Dermis microvascular lymphatic vessel endothelial cell (primary cell): Measurements from ENCODE around the gene TMEM132C. TPM values are rescaled to one million over a fixed set of nuclear protein-coding genes. Genes with fewer than 3 reads are reported as not detected.
"Not testable (repeated sequence)": the region's sequence is repeated elsewhere in the genome, so short reads cannot be mapped to it uniquely, and the experiment has no call there.

Experiments
- DNase-seq, 2 donors: peaks; one replicate each; pipeline versions ENCODE4 v3.0.0 to v3.0.0-alpha.2; 2010; ENCODE audit warnings: low read depth in 2 of 2
- total RNA-seq: library from RNA; depleted of rRNA; stranded (reverse); fragments of >200 nt; gene quantifications from 2 replicates; pipeline ENCODE4 v1.2.1, GENCODE V29; 2014

TMEM132C gene
- total RNA-seq, 1 donor from 2014 or later = not detected

DNA sequence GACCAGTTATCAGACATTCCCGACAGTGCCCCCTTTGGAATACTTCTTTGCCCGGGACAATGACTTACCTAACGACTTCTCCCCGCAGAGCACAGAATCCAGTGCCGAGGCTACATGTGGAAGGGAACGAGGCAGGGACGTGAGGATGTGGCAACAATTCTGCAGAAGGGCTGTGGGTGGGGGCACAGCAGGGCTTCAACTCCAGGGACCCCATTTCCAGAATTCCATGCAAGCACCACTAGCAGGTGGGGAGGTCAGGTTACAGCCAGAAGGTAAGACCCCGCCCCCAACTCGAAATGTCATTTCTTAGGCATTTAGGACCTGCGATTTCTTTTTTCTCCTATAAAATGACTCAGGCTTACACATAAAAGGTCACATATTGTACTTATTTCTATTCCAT is 207.9 kb downstream of the TMEM132C start:
- no peak for DNase-seq

DNA sequence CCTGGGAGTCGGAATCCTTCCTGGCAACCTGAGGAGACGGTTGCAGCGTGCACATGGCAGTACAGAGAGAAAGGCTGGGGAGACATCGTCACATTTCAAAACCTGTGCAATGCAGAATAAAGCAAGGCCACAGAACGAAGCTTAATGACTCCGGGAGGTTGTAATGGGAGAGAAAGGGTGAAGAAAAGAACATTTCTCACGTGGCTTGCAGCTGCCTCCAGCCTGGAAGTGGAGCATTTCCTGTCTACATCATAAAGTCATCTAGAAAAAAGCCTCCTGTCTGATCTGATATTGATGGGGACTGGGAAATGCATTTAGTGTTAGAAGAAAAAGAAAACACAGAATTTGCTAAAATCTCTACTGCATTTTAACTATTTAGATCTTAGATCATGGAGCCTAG is 209.3 kb downstream of the TMEM132C start:
- DNase-seq = no peak

DNA sequence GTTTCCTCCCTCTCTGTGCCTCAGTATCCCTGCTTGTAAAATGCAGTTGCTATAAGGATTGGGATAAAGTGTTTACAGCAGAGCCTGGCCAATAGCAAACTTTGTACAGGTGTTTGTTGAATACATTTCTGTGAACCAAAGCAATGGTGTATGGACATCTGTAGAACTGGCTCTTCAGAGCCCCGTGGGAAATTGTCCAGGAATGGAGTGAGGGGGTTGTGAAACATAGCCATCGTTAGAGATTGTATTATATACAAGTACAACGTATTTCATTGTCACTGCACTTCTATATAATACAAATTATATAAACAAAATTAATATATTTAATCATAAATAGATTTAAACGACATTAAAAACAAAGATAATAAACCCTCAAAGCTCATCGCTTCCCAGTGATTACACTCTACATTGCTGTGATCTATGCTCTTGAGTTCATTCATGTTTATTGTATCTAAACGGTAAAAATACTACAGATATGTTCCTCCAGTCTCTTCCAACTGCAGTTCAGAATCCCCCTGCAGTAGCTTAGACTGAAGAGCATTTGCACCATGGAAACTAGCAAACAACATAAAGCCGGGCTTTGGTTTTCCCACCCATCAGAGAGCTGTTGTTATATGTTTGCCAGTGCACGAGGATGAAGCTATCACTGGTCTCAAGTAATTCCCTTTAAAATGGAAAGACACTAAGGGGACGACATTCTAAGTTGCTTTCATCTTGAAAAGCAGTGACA is 216.7 kb downstream of the TMEM132C start:
- DNase-seq = no peak

DNA sequence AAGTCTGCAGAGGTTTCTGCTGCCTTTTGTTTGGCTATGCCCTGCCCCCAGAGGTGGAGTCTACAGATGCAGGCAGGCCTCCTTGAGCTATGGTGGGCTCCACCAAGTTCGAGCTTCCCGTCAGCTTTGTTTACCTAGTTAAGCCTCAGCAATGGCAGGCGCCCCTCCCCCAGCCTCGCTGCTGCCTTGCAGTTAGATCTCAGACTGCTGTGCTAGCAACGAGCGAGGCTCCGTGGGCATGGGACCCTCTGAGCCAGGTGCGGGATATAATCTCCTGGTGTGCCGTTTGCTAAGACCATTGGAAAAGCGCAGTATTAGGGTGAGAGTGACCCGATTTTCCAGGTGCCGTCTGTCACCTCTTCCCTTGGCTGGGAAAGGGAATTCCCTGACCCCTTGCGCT is 230.4 kb downstream of the TMEM132C start:
- DNase-seq = not testable (repeated sequence)

DNA sequence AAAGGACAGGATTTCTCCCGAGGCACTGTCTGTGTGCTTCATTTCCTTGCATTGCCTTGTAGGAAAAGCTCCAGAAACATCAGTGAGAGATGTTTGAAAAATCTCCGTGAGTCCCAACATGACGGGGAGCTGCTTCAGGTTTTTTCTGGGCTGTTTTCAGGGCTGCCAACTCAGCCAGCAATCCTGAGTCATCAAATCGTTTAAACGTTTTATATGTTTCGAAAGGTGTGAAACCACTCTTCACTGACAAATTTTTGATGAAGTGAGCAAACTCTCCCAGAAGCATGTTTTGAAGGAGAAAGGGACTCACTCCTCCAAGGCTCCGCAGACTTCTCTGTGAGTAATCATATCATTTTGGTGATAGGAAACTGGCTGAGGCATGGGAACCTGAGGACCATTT is 240.5 kb downstream of the TMEM132C start:
- no peak for DNase-seq

DNA sequence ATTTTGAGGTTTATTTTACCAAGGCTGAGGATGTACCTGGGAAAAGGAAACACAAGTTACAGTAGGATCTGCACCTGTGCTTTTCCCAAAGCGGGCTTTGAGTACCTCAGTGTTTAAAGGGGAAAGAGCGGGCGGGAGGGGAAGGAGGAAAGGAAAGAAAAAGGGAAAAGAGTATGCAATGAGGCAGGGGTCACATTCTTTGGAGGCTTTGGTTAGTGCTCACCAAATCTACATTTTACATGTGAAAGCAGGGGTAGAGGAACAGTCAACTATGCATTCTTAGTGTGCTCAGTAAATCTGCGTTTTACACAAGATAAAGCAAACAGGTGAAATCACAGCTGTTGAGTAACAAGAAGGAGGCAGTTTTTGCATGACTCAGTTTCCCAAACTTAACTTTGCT is 242.2 kb downstream of the TMEM132C start:
- no peak for DNase-seq

DNA sequence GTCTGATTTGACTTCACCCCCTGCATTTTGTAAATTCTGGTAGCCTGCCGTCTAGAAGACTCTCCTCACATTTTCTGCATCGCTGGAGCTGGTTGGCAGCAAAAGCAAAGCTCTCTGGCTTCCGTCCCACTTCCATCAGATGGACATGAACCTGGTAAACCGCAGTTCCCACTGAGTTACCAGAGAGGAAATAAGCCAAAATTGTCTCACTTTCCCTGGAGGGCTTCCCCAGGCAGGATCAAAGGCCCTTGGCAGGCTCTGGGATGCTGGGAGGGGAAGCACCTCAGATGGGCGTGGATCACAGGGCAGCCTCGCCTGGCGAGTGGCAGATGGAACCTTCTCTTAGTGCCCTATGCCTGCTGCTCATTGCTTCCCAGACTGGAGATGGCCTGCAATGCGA is 243.5 kb downstream of the TMEM132C start:
- no peak for DNase-seq

DNA sequence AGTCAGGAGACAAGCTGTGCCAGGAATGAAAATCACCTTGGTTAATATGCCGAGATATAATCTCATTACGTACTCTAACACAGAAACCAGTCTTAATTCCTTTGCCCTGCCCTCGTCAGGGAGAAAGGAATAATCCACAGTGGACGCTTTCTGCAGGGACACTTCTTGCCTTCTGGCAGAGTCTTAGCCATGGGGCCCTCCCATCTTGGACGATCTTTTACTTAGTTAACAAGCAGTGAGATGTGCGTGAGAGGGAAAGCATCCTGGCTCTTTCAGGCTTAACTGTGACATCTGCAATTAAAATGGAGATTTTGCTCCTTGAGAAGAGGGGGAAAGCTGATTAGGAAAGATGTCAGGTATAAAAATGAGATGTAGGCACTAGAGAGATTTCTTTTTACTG is 246.4 kb downstream of the TMEM132C start:
- no peak for DNase-seq

DNA sequence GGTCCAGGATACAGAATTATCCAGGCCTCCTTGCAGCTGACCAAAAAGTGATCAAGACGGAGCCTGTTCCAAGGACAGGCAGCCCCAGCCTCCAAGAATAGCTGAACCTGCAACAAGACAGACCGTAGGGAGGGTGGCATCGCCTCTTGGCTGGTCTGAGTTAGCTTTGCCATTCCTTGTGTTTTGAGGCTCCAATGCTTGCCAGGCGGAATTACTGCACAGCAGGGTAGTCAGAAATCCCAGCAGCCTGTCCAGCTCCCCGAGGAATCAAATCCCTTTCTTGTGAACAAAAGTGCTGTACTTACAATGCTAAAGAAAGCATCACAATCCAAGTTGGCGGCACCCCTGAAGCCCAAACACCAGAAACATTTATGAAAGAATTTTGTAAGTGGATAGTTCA is 246.9 kb downstream of the TMEM132C start:
- DNase-seq = no peak

DNA sequence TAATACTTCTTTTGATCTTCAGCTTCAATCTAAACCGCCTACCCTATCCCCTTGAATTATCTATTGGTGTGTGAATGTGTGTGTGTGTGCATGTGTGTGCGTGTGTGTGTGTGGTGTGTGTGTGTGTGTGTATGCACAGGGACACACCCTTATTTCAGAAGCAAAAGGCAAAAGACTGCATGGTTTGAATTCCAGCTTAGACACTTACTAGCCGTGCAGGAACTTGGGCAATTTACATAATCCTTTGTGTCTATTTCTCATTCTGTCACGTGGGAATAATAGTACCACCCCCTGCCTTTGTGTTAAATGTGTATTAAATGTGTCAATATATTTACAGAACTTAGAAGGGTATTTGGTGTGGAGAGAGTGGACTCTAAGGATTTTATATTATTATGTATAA is 251.7 kb downstream of the TMEM132C start:
- DNase-seq = no peak

DNA sequence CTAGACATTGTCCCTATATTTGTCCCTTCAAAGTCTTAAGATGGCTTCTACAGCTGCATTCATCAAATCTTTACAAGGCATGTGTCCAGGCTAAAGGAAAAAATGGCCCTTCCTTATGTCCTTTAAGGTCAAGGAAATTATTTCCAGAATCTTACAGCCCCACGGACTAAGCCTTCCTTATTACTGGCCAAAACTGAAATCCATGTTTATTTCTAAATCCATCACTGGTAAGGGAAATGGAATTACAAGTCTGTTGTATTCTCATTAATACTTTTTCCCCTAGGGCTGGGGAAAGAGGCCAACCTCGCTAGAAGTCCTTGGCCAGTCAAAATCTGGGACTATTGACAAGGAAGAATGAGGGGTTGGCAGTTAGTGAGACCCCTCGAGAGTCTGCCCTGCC is 252.5 kb downstream of the TMEM132C start:
- DNase-seq = no peak

DNA sequence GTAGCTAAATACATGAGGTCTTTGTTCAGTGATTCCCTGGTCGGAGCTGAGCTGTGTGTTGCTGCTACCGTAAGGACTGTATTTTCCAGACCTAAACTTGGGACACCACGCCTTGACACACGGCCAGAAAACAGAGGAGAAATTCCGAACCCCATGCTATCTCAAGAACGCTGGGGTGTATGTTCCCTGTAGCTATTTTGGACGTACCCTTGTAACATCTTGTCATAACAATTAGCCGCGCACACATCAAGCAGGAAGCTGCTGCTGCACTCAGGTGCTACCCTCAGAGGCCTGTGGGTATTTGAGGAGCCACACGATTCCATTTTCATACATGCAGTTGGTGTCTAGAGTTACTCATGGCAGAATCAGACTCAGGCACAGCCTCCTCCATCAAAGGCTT is 255.0 kb downstream of the TMEM132C start:
- DNase-seq = no peak

DNA sequence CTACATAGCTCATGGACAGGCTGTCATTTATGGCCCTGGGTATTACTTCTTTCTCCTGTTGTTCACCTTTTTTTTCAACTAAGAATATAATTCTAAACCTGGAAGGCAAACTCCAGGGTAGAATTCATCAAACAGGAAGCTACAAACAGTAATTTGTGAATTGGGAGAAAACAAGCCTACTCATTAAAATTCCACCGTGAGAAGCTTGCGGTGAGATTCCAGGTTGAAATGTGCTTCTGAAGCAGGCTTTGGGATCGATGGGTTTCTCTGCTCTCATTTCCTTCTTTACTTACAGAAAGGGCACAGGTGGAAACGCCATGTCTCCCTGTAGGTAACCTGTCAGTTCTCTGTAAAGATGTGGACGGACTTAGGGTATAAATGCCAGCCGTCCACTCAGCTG is 257.5 kb downstream of the TMEM132C start:
- no peak for DNase-seq

DNA sequence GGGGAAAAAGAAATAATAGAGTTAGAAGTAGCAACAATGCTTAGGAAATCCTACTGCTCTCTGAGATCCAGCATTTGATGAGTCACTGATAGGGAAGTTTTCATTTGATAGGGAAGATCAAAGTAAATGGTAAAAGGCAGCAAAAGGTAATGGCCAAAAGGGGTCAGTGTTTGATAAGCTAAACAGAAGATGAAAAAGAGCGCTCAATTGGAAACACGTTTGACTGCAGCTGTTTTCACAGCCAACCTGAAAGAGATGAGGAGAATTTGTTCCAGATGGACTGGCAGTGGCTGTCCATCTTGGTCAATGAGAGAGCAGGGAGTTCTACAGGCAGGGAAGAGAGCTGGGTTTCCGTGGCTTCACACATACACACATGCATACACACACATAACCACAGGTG is 264.2 kb downstream of the TMEM132C start:
- no peak for DNase-seq

DNA sequence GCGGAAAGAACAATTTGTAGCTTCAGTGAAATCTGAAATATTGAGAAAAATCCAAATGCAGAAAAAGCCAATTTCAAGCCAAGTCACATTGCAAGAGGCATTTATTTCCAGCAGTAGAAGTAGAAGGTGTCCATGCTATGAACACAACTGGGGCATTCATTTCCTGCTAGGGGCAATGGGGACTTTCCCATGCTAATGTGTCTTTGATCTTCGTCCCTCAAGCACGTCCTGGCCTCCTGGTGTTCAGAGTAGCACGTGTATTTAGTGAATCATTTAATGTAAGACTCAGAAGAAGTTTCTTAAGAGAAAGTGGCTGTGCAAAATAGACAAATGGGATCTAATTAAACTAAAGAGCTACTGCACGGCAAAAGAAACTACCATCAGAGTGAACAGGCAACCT is 267.9 kb downstream of the TMEM132C start:
- DNase-seq = no peak

DNA sequence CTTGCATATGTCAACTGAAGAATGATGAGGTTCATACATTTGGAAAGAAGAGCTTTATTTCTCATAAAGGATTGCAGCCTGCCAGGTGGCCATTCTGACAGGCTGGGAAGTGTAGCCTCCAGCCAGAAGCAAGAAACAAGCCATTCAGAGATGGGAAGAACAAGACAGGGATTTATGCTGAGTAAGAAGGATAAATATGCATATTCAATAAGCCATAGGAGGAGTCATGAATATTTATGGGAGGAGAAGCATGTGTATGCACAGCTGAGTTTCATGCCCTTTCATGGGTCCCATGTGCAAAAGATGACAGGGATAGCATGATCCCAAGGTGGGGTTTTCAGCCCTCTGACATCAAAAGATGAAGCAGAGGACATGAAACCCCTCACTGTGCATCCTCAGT is 269.8 kb downstream of the TMEM132C start:
- no peak for DNase-seq

DNA sequence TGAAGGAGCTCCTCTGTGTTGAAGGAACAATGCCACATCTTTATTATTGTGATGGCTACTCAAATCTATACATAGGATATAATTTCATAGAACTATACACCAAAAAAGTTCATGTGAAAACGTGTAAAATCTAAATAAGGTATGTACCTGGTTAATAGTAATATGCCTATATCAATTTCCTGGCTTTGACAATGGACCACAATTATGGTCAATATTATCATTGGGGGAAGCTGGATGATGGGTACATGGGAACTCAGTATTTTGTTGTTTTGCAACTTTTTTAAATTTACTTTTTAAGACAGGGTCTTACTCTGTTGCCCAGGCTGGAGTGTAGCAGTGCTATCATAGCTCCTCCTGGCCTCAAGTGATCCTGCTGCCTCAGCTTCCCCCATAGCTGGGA is 270.7 kb downstream of the TMEM132C start:
- DNase-seq = no peak

DNA sequence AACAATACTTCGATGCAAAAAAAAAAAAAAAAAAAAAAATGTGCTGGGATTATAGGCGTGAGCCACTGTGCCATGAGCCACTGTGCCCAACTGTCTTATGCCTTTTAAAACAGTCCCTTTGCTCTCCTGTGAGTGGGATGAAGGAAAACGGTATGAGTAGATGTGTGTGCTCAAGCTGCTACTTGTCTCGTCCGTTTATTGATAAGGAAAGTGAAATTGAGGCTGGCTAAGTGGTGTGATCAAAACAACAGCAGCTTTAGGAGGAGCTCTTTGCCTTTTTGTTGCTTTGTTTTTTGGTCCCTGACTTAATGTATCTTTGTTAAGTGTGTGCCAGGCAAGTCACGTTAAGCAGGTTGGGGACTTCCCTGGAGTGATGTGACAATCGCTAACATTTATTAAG is 275.9 kb downstream of the TMEM132C start:
- DNase-seq = no peak

DNA sequence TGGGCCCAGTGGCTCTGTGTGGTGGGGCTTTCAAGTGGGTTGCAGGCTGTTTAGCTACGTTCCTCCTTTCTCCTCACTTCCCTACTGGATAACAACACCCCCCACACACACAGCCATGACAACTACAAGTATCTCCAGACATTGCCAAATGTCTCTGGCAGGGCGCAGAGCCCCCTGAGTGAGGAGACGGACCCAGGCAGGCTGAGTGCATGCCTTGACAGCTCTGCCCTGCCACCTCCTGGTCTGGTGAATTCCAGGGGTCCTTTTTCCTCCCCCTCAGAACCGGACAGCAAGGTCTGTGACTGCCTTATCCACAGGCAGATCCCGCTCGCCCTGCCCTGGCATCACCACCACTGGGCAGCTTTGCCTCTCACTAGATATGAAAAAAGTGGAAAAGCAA is 276.5 kb downstream of the TMEM132C start:
- DNase-seq = no peak

DNA sequence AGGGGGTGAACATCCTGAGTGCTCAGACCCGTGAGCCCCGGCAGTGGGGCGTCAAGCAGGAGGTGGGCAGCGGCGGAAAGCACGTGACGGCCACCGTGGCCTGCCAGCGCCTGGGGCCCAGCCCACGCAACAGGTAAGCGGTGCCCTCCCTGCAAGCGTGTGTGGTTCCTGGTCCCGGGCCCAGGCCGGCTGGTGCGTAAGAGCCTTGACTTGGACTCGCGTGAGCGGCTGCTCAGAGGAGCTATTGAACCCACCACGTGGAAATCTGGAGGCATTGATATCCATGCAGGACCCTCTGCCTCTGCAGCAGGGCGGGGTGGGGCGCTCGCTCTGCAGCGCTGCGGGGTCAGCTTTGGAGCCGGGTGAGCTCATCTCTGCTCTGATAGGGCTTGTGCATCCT is 277.0 kb downstream of the TMEM132C start:
- no peak for DNase-seq

DNA sequence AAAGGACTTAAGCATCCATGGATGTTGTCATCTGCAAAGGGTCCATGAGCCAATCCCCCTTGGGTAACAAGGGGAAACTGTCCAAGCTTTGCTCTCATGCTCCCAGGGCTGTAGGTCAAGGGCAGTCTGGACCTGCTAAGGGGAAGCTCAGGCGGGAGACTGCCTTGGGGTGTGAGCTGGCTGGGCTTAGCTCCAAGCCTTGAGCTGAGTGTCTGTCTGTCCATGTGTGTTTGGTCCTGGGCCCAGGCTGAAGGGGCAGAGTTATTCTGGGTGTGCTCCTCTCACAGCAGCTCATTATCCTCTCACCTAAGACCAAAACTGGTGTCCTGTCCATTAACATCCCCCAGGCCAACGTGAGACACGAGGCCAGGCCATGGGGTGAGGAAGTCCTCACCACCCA is 282.0 kb downstream of the TMEM132C start:
- DNase-seq = no peak

DNA sequence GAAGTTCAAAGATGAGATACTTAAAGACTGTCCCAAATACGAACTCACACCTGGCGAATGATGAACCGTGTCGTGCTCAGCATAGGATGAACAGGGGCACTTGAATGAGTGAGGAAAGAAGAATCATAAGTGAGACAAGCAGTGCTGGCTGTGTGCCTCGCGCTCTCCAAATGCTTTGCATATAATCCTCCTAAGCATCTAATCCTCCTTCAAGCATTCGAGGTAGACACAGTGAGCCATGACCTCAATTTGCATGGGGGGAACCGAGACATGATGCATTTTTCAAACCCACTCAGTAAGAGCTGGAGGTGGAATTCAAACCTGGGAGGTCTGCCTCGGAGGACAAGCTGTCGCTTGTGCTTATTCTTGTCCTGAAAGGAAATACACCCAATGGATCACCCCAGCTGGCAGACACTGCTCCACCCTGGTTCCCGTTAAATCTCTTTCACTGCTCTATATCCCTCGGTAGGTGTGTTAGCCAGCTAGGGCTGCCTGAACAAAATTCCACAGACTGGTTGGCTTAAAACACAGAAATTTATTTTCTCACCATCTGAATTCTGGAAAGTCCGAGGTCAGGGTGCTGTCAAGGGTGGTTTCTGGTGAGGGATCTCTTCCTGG is 282.7 kb downstream of the TMEM132C start:
- DNase-seq = no peak

DNA sequence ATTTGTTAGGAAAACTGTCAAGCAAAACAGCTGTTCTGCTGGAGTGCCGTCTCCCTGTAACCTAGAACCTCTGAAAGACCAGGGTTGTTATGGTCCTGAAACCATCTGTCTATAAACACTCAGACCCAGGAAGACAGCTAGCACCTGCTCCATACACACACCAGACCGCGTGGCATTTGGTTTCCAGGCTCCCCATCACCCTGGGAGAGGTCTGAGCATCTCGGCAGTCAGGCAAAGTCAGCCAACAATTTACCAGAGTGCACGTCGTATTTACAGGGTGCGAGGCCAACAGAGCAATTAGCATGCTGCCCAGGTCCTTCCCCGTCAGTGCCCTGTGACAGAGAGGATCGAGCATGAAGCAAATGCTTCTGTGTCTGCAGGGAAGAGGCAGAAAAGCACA is 284.3 kb downstream of the TMEM132C start:
- DNase-seq = no peak
